ENCODE results near the gene GRIP2. TPM values are rescaled to one million over a fixed set of nuclear protein-coding genes. Genes with fewer than 3 reads are reported as not detected.

Gene GRIP2
- total RNA-seq, 1 donor = not detected

DNA sequence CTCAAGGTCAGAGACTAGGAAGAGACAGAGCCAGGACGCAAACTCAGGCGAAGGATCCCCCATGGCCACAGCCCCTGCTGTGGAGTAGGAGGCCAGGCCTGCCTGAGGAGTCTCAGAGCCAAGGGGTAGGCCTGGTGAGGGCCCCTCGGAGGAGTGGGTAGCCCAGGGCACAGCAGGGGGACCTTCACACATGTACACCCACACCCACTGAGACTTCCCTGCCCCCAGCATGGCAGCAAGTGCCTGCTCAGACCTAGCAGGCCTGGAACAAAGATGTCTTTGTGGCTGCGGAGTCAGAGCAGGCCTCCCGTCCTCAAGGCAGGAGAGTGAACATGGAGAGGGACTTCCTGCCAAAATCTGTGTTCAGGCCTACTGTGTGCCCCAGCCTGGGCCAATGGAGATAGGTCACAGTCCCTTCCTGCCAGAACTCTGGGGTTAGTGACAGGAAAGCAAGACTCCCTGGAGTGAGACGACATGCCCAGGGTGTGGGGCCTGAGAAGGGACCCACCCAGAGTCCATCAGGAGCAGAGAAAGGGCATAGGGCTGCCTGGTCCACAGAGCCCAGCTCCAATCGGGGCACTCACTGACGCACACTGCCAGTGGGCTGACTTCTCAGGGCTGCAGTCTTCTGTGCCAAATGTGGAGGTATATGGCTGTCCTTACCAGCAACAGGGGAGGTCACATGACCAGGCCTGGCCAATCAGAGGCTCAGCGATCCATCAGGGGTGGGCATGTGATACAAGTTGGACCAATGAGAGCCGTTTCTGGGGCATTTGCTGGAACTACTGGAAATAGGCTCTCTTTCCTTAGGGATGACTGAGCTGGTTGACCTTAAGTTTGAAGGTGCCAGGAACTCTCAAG is 2.3 kb downstream of the GRIP2 start:
- Histone ChIP-seq H3K9me3 (ENCODE audit: low read depth, low read length) (no peaks in the 10 kb centered on the region), H3K4me1 (ENCODE audit: insufficient read depth, low read length) (no peaks in the 10 kb centered on the region), H3K4me3 (ENCODE audit: low read length) (no peak overlapping the region), H3K27me3 (ENCODE audit: insufficient read depth, low read length) (no peaks in the 10 kb centered on the region)

DNA sequence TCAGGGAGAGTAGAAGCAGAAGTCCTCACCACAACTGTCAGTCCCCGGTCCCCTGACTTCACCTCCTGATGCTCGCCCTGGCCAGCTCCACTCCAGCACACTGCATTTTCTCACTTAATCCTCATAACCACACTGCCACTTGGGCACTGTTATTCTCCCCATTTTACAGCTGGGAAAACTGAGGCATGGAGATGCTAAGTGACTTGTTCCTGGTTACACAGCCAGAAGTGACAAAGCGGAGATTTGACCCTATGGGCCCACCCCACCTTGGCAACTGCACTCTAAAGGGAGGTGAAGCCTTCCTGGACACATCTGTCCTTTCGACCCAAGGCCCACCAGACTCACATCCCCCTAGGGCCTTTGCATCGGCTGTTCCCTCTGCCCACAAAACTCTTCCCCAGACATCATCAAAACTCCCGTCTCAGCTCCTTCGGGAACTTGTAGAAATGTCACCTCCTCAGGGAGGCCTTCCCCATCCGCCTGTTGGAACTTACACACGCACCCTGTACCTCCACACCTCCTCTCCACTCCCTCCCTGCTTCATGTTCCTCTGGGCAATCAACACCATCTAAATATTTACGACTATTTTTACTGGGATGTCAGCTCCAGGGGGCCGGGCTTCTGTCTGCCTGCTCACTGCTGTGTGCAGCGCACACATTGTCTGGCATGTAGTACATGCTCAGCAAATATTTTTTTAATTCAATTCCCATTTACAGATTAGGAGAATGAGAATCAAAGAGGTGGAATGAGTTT is 3.1 kb downstream of the GRIP2 start:
- Histone ChIP-seq H3K4me3 (ENCODE audit: low read length) (no peak overlapping the region), H3K27me3 (ENCODE audit: insufficient read depth, low read length) (no peaks in the 10 kb centered on the region), H3K4me1 (ENCODE audit: insufficient read depth, low read length) (no peaks in the 10 kb centered on the region), H3K9me3 (ENCODE audit: low read depth, low read length) (no peaks in the 10 kb centered on the region)

DNA sequence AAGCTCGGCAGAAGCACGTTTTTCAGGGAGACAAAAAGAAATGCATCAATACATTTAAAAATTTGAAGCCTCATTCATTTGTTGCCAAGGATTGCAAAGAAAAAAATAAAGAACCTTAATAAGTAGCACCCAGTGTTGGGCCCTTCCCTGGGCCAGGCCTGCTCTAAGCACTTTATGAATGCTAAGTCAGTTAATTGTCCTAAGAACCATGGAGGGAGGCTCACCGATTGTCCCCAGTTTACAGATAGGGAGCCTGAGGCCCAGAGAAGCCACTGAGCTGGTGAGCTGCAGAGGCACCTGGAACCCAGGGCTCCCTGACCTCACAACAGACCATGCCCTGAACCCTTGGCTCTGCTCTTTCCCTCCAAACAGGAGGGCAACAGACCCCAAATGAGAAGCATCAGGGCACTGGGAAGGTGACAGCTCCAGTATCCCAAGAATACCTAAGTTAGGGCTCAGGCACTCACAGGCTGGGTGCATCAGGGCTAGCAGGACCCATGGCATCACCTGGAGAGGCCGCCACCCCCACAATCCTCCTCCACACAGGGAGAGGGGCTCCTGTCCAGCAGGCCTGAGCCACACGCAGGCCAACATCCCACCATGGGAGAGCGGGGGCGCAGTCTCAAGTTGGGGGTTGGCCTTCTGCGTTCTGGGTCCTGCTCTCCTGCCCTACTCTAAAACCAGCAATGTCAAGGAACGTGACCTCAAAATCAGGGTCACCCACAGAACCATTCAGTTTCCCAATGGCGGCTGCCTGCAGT is 3.9 kb downstream of the GRIP2 start:
- no peaks in the 10 kb centered on the region for H3K9me3 ChIP-seq (ENCODE audit: low read depth, low read length)
- no peaks in the 10 kb centered on the region for H3K27me3 ChIP-seq (ENCODE audit: insufficient read depth, low read length)
- H3K4me3 ChIP-seq (ENCODE audit: low read length) = no peak overlapping the region
- H3K4me1 ChIP-seq (ENCODE audit: insufficient read depth, low read length) = no peaks in the 10 kb centered on the region

DNA sequence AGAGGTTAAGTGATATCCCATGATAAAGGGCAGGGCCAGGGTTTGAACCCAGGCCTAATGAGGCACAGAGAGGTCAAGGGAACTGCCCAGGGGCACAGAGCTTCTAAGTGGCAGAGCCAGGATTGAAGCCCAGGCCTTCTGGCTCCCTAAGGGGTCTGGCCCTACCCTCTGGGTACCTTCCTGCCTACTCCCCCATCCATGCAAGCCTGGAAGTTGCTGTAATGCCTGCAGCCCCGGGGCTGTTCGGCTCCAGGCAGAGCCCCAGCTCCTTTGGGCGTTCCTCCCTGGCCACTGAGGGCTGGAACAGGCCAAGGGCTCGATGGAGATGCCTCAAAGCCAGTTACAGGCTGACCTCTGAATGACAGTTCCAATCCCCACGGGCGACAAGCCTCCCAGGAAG is 4.5 kb downstream of the GRIP2 start:
- Histone ChIP-seq H3K9me3 (ENCODE audit: low read depth, low read length) (no peaks in the 10 kb centered on the region), H3K4me3 (ENCODE audit: low read length) (no peak overlapping the region), H3K27me3 (ENCODE audit: insufficient read depth, low read length) (no peaks in the 10 kb centered on the region), H3K4me1 (ENCODE audit: insufficient read depth, low read length) (no peaks in the 10 kb centered on the region)

DNA sequence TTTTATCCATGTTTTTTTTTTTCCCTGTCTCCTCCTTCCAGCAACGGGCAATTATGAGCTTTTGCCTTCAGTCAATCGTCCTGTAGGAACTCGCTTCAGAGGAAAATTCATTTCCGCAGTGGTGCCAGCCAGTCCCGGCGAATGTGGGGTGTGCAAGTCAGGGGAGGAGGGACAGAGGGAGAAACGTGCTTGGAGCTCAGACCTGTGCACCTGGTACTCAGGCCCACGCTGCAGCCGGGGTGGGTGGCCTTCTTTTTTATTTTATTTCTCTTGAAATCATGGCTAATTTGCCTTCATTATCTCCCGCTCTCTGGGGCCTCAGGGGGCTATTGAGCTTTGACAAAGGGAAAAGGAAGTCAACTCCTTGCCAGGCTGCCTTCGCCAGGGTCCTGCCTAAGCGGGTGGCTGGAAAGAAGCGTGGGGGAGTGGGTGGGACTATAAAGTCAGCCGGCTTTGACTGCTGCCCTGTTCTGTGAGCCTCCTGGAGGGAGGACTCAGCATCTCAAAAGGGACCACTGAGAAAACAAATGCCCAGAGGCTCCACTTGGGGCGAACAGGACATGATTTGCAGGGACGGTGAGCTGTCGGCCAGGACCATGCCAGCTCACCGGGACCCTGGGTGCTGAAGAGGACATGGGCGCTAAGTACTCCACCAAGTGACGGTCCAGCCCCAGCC is 5.5 kb downstream of the GRIP2 start:
- H3K4me3 ChIP-seq (ENCODE audit: low read length) = no peak overlapping the region
- no peaks in the 10 kb centered on the region for H3K4me1 ChIP-seq (ENCODE audit: insufficient read depth, low read length)
- H3K9me3 ChIP-seq (ENCODE audit: low read depth, low read length) = no peaks in the 10 kb centered on the region
- H3K27me3 ChIP-seq (ENCODE audit: insufficient read depth, low read length) = peaks cover 6% of the 10 kb centered on the region

DNA sequence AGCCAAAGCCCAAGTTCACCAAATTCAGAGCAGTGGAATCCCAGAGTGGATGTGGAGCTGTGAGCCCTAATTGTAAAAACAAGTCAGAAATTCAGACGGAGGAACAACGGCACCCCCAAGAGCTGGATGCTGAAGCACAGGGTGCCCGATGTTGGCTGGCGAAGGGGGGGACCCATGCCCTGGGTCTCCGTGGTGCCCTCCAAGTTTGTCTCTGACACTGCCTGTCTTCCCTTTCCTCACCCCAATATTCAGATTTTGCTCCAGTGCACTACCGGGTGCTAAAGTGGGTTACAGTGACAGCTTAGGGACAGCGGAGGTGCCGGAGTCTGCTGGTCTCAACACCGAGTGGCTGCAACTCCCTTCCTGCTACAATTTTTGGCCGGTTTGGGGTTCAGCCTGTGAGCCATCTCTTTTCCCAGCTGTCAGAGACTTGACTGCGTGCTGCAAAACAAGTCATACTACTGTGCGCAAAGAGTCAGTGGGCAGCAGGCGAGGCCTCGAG is 6.6 kb downstream of the GRIP2 start:
- Histone ChIP-seq H3K9me3 (ENCODE audit: low read depth, low read length) (no peaks in the 10 kb centered on the region), H3K27me3 (ENCODE audit: insufficient read depth, low read length) (peaks cover 6% of the 10 kb centered on the region), H3K4me1 (ENCODE audit: insufficient read depth, low read length) (no peaks in the 10 kb centered on the region), H3K4me3 (ENCODE audit: low read length) (no peak overlapping the region)

DNA sequence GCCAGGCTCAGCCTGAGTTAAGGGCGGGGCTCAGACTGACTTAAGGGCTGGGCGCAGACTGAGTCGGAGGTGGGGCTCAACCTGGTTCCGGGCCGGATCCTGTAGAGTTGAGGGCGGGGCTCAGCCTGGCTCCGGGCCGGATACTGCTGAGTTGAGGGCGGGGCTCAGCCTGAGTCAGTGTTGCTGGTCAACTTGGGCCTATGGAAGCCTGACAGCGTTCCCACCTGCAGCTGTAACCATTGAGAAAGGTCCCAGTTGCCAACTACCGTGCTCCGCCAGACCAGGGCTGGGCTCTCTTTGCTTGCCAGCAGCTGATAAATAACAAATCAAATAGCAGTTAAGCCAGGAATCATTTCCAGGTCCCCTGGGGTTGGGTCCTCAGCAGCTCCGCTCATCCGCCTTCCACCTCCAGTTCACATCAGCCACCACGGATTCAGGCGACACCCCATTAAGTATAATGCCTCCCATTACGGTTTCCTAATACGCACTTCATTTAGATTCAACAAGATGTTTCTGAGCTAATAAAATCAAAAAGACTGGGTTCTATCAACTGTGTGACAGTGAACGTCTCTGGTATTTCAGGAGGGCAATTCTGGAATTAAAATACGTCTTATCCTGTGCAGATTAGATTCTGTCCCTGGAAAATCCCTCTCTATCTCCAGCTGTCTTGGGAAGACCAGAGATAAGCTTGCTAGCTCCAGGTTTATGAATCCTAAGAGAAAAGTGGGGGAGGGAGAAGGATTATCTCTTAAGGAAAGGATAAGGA is 7.3 kb downstream of the GRIP2 start:
- peaks cover 6% of the 10 kb centered on the region for H3K27me3 ChIP-seq (ENCODE audit: insufficient read depth, low read length)
- H3K9me3 ChIP-seq (ENCODE audit: low read depth, low read length) = no peaks in the 10 kb centered on the region
- H3K4me1 ChIP-seq (ENCODE audit: insufficient read depth, low read length) = no peaks in the 10 kb centered on the region
- no peak overlapping the region for H3K4me3 ChIP-seq (ENCODE audit: low read length)

DNA sequence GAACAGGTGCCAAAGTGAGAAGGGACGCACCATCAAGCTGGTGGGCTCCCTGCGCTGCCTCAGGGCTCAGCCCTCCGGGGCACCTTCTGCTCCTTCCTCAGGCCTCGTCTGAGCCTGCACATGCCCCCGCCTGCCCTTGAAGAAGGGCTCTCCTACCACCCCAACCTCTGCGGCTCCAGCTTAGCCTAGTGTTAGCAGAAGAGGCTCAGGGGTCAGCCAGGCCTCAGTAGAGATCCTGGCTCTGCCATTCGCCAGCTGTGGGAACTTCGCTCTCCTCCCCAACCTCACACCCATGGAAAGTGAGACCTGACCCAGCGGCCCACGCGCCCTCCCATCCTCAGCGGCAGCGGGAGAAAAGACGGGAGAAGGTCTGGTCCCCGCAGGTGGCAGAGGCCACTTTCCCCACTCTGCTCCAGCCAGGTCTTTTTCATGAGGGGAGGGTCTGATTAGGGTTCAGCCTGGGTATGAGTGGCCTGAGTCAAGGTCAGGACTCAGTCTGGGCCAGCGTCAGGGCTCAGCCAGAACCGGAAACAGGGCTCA is 8.2 kb downstream of the GRIP2 start:
- Histone ChIP-seq H3K4me3 (ENCODE audit: low read length) (no peak overlapping the region), H3K4me1 (ENCODE audit: insufficient read depth, low read length) (no peaks in the 10 kb centered on the region), H3K27me3 (ENCODE audit: insufficient read depth, low read length) (peaks cover 6% of the 10 kb centered on the region), H3K9me3 (ENCODE audit: low read depth, low read length) (no peaks in the 10 kb centered on the region)

DNA sequence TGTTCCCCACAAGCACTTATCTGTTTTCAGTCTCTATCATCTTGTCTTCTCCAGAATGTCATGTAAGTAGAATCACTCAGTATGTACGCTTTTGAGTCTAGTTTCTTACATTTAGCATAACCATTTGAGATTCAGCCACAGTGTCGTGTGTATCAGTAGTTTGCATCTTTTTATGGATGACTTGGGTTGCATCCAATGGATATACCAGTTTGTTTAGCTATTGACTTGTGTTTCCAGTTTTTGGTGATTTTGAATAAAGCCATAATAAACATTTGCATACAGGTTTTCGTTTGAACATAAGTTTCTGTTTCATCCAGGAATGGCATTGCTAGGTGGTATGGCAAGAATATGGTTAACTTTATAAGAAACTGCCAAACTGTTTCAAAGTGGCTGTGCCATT is 12.1 kb downstream of the GRIP2 start:
- Histone ChIP-seq H3K9me3 (ENCODE audit: low read depth, low read length) (no peaks in the 10 kb centered on the region), H3K4me1 (ENCODE audit: insufficient read depth, low read length) (no peaks in the 10 kb centered on the region), H3K4me3 (ENCODE audit: low read length) (no peak overlapping the region), H3K27me3 (ENCODE audit: insufficient read depth, low read length) (peaks cover 6% of the 10 kb centered on the region)

DNA sequence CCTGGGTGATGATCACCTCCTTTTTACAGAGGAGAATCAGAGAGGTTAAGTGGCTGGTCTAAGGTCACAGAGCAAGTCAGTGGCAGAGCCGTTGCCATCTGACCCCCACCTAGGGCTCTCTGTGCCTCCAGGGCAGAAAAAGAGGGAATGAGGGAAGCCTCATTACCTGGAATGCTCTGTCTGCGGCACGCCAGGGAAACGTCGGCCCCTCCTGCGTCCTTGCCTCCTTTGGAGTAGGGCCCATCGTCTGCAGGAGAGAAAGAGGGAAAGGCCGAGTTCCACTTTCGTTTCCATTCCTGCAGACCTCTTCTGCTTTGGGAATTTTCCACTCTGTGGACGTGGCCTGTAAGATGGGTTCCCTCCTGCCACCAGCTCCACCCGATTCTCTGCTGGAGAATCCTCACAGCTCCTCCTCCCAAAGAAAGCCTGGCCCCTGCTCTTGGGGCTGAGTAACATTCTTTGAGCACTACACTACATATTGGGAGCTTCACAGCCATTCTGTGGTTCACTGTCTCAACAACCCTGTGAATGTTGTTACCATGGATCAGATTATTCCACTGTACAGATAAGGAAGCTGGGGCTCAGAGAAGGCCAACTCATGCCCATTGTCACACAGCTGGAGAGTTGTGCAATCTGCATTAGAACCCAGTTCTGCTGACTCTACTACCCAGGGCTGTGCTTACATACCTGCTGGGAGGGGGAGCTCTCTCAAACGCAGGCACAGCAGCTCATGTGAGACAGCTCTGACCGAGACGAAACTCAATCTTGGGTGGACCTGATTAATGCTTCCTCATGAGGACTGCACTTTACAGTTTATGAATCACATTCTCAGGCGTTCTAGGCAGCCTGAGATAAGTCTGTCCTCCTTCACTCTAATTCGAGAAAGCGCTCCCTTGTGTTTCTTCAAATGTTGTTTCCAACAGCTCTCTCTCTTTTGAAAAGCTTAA is 14.2 kb downstream of the GRIP2 start:
- no peak overlapping the region for H3K4me3 ChIP-seq (ENCODE audit: low read length)
- H3K27me3 ChIP-seq (ENCODE audit: insufficient read depth, low read length) = peaks cover 6% of the 10 kb centered on the region
- H3K9me3 ChIP-seq (ENCODE audit: low read depth, low read length) = no peaks in the 10 kb centered on the region
- no peaks in the 10 kb centered on the region for H3K4me1 ChIP-seq (ENCODE audit: insufficient read depth, low read length)

DNA sequence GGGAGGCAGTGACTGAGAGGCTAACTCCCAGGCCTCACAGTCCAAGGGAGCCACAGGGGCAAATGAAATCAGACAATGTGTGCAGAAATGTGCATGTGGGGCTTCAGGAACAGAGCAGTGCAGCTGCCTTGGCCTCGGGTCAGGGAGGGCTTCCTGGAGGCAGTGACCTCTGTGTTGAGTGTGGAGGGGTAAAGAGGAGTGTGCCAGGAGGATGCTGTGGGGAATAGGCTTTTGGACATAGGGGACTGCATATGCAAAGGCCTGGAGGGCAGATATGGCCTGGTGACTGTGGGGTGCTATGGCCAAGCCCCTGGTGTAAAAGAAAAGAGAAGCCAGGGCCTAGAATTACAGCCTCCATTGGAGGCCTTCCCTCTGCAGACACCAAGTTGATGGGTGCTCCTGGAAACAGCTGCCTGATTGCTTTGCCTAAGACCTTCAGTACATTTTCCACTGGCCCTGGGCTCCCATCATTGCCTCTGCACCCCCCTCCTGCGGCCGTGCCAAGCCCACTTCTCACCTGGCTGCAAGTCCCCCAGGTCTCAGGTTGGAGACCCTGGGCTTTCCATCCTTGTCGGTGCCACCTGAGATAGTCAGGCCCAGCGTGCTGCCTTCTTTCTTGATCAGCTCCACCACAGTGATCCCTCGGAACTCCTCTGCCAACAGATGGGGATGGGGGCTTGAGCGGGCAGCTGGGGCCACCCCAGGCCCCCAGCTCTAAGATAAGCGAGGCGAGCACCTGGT is 15.1 kb downstream of the GRIP2 start:
- peaks cover 5% of the 10 kb centered on the region for H3K27me3 ChIP-seq (ENCODE audit: insufficient read depth, low read length)
- no peaks in the 10 kb centered on the region for H3K4me1 ChIP-seq (ENCODE audit: insufficient read depth, low read length)
- H3K9me3 ChIP-seq (ENCODE audit: low read depth, low read length) = no peaks in the 10 kb centered on the region
- no peak overlapping the region for H3K4me3 ChIP-seq (ENCODE audit: low read length)

DNA sequence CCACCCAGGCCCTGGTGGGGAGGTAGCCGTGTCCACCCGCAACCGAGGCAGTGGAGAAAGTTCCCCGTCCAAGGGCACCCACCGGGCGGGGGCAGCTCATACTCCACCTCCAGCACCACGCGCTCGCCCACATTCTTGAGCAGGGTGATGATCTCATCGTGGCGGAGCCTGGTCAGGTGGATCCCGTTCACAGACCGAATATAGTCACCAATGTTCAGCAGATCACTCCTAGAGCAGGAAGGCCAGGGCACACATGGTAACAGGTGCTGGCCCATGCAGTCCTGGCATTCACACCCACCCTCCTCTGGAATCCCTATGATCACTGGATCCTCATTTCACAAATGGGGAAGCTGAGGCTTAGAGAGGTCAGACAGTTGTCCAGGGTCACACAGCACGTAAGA is 15.8 kb downstream of the GRIP2 start:
- no peaks in the 10 kb centered on the region for H3K4me1 ChIP-seq (ENCODE audit: insufficient read depth, low read length)
- no peaks in the 10 kb centered on the region for H3K27me3 ChIP-seq (ENCODE audit: insufficient read depth, low read length)
- no peak overlapping the region for H3K4me3 ChIP-seq (ENCODE audit: low read length)
- H3K9me3 ChIP-seq (ENCODE audit: low read depth, low read length) = no peaks in the 10 kb centered on the region
